NCI-H226 (cell line): ENCODE data around the gene ALOX12.
"Not testable (repeated sequence)": the region's sequence is repeated elsewhere in the genome, so short reads cannot be mapped to it uniquely, and the experiment has no call there.

ENCODE experiments used
- DNase-seq: peaks from one replicate; pipeline ENCODE4 v3.0.0-alpha.2; 2015

The ALOX12 gene

GRCh38 chr17:7047566-7047965 lies 51.7 kb downstream of the ALOX12 start:
- no peak for DNase-seq

- no peak for DNase-seq
These were observed 53.1 kb downstream of the ALOX12 start for GRCh38 chr17:7048968-7049367.

- DNase-seq, result not testable (repeated sequence)
These were observed 54.7 kb downstream of the ALOX12 start for GRCh38 chr17:7050583-7050982.

DNA sequence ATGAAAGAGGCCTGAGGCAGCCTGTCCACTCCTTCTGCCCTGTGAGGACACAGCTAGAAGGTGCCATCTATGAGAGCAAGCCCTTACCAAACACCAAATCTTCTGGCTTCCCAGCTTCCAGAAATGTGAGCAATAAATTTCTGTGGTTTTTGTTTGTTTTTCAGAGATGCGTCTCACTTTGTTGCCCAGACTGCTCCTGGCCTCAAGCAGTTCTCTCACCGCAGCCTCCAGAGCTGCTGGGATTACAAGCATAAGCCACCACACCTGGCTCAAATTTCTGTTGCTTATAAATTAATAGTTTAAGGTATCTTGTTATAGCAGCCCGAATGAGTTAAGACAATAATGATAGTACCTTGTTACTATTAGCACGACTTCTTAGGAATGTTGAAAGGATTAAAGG lies 60.5 kb downstream of the ALOX12 start:
- DNase-seq, result no peak

DNA sequence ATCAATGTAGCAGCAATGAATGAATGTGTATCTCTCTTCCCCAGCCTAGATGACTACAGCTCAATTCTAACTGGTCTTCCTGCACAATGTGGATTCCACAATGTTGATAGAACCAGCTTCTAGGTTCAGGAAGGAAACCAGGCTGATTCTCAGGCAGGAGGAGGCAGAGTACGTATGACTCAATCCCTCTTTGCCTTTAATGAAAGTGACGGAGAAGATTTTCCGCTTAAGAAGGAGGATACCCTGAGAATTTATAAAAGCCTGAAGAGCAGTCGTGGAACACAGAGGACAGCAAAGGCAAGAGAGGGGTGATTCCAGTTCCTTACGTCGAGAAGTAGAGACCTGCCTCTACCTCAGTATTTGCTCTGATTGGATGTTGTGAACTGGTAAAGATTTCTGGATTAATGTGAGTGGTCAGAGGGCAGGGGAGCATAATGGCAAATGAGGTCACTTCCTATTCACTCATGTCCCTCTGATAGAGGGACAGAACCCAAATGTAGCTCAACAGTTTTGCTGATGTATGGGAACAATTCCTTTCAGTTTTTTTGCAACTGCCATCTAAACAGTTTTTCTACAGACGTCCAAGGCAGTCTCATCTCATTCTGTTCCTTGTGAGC lies 63.1 kb downstream of the ALOX12 start:
- peak; percentile 70 for DNase-seq
